ENCODE results near the gene NFIB.

Gene NFIB

DNA sequence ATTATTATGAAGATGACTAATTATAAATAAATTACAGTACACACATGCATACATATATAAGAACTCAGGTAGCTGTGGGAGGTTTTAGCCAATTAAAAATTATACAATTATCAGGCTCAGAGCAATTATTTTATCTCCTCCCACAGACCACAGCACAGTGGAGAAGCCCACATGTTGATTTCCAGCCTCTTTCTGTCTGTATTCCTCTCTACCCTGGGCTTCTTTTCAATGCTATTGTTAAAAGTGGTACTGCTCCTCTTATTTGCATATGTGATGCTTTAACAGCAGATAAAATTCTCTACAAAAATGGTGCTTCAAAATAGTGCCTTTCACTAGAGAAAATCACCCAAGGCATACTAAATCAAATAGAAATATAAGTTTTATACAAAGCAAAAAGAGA, 218.7 kb downstream of the NFIB start:
- DNase-seq = no peak

DNA sequence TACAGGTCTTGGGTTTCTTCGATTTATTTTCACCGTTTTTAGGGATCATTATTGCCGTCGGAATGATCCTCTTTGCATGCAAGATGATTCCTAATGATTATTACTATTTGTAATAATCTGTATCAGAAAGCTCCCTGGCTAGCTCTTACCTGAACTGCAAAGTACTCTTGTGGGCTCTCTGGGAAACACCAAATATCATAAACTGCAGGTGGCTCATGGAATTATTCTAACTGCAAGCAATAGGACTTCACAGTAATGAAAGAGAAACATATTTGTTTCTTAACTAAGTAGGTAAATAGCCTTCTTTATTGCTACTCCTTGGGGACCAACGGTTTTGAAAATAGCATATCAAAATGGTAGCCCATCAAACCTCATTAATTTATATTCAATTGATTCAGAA, 219.4 kb downstream of the NFIB start:
- DNase-seq = no peak

DNA sequence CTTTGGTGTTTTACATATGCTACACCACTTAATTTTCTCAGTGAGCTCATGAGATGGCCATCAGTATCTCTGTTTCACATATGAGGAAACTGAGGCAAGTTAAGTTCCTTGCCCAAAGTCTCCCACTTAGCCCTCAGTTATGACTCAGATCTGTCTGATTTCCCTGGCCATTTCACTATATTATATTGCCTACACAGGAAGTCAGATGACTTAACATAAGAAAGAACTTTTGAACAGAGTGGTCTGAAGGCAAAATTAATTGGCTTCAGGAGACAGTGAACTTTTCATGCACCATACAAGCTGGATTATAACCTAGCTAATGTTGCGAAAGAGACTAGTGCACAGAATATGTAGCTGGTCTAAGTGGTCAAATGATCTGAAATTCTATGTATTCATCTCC, 221.6 kb downstream of the NFIB start:
- DNase-seq = no peak

DNA sequence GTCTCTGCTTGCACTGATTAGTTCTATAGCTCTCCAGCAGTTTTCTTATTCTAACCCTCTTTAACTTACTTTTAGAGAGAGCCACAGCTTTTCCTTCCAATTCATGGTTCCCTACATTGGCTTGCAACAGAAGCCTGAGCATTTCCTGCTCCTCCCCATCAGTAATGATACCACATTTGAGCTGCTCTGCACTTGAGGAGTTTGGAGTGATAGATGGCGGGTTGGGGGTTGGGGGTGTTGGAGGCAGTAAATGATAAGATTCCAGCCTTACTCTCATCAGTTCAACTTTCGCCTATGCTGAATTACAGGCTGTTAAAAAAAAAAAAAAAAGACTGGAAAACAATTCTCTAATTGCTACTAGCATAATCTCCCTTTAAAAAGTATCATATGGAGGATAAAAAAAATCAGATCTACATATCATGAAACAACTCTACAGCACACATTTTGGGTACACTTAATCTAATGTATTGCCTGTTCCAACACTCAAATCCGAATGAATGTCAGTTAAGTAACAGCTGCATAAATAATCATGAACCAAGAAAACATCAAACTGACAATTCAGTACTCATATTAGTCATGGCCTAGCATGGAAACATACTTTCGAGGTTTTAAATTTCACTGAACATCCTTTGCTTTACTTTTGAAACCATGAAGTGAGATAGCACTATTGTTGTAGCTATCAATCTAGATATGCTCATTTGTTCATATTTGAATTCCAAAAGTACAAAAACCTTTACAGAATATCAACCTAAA, 224.7 kb downstream of the NFIB start:
- DNase-seq = no peak

DNA sequence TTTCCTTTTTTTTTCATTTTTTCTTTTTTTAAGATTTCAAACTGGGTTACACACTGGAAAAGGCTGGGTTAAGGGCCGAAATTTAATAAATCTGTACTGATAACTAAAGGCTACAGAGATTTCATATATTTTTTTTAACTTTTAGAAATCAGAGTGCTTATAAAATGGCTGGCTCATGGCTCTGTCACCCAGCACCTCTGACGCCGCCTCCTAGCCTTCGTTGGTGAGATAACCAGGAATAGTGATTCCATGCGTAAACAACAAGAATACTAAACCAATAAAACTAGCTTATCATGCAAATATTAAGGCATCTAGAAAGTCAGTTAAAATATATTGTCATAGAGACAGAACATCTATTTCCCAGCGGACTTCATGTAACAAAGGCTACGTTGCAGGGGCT, 226.4 kb downstream of the NFIB start:
- no peak for DNase-seq

DNA sequence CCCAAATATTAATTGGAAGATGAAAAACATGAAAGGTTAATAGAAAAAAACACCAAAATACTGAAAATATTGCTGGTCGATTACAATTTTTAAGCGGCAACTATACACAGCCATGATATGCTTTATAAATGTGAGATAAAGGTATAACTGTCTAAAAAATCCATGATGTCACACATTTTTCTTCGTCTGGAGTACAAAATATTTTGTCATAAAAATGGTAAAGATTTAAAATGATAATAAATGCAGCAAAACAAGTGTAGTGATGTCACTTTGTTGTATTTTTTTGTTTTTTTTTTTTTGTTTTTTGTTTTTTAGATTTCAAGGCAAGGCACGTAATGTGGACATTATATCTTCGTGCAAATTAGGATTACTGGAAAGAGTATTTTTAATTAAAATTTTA, 227.4 kb downstream of the NFIB start:
- DNase-seq = no peak

DNA sequence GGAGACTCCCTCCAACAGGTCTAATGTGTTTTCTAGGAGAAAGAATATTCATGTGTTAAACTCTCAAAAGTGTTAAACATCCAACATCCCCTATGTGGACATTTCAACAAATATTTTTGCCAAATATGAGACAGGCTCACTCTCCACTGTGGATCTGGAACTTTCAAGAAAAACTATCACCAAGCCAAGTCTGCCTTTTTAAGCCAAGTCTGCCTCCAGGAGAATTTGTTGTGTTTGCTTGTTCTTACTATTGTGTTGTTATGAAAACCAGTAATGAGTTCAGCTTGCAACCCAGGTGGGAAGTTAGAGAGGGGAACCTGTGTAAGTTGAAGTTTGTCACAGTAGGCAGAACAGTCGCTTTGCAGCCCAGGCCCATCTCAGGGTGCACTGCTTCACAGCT, 228.1 kb downstream of the NFIB start:
- no peak for DNase-seq

DNA sequence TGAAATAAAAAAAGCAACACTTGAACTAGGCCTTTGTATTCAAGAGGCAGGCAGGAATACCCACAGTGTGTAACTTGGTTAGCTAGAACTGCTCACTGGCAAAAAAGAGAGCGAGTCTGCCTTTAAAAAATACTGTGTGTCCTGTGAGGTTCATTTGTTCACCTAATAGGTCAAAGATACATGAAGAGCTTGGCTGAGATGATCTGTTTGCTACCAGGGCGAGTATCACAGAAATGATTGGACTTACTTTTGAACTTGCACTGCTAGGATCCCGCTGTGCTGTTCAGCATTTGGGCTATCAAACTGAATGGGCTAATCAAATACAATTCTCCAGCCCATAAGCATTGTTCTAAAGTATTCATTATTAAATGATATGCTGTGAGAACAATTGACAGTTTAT, 229.1 kb downstream of the NFIB start:
- no peak for DNase-seq

DNA sequence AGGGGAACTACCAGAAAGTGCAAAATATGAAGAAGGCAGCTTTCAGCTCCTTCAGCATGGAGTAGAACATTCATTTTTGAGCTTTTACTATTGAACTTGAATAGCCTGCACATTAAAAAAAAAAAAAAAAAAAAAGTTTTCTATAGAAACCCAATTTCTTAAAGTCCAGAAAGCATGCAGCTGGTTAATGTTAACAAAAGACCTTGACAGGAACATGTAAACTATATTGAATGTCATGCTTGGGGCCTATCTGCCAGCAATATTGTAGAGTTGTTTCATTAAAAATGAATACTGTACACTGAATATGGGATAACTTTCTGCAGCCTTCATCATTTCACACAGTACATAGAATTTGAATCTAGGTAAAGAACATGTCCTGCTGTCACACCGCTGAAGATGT, 230.6 kb downstream of the NFIB start:
- DNase-seq = no peak

DNA sequence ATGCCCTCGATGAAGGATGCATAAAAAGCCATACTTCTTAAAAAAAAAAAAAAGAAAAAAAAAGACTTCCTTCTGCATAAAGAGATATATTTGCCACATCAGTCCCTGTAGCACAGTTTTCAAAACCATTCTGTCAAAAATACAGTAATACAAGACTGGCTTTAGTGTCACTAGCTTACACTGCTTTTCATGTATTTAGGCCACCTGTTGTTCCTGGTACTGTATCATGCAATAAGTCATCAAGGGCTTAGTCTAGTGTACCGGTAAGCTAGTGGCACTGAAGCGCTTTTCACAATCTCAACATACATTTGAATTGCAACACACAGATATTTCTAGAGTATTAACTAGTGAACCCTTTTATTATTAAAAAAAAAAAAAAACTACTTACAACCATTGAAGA, 231.2 kb downstream of the NFIB start:
- no peak for DNase-seq

DNA sequence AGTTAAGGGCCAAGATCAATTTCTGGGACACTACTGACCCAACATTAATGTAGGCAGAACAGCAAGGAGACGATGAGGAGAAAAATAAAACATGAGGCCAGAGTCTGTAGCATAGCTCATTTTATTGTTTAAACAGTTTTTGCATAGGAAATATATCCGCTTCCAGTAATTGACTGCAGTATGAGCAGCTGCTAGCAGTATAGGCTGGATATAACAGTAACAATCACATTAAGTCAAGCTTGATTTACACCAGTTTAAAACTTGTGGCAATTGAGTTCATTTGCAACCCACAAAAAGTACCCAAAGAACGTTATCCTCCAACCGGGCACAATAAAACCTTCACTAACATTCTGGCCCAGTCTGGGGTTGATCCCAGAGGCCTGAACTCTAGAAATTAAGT, 232.2 kb downstream of the NFIB start:
- DNase-seq = no peak

DNA sequence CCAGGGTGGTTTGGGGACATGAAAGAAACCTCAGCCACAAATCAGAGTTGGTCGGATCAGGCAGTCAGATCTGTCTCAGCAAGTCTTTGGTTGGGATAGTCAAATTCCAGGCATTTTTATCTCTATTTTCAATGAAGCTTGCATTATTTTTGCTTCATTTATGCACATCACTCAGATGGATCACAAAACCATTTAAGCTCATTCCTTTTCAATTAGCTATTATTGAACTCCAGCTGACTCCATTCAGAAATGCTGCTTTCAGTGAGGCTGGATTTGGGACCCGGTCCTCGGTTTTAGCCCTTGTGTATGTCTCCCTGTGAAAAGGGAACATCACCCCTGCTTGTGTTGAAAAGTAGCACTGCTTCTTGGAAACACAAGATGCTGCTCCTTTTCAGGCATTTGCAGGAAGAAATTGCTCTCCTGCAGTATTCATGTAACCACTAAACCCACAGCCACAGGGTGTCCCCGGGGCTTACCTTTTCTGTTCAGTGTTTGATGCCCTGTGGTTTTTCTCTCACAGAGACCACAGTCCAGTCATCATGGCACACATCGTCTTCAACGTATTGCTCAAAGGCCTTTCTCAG, 232.9 kb downstream of the NFIB start:
- peak; percentile 5 for DNase-seq

DNA sequence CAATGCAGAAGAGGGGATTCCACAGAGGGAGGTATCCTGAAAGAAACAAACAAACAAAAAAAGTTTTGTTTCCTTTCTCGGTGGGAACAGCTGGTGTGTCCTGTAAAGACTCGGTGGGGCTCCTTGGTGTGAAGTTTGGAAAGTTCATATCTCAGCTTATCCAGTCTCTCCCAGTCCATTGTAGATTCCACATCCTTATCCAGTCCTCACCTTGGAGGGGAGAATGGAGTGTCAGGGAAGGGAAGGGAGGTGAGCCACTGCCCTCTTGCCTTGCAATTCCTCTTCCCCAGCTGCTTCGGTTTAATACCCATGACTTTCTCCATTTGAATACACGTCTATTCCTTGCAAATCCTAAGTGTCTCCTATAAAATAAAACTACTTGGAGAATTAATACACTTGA, 234.5 kb downstream of the NFIB start:
- DNase-seq = no peak

DNA sequence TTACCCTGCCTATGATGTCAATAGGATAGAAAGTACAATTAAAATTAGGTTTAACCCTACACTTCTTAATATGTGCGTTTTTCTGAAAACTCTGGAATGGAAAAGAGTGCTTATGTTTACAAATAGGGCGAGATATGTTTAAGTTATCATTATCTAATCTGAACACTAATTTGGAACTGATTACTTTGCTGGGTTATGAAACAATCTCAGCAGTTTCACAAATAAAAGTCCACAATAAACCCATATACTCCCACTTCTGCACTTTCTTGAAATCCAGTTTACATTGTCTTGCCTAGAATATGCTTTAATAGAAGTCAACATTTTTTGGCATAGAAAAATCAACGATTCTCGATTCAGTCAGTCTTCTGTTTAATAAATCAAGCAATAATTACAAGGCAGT, 236.3 kb downstream of the NFIB start:
- no peak for DNase-seq

DNA sequence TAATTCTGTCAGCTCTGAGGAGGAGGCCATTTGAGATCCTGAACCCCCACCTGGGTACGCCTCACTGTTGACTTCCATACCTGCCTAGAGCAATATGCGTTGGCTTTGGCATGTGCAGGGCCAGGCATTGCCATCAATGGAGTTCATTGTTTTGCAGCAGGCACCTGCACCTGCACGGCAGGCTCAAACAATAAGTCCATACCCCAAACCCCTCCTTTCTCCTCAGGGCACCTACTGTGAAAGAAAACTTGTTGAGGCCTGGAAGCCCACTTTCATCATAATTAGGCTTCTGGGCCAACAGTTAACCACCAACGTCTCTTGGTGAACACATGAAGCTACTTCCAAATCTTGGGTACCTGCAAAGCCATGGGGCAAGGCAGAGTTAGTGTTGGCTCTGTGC, 238.7 kb downstream of the NFIB start:
- no peak for DNase-seq

DNA sequence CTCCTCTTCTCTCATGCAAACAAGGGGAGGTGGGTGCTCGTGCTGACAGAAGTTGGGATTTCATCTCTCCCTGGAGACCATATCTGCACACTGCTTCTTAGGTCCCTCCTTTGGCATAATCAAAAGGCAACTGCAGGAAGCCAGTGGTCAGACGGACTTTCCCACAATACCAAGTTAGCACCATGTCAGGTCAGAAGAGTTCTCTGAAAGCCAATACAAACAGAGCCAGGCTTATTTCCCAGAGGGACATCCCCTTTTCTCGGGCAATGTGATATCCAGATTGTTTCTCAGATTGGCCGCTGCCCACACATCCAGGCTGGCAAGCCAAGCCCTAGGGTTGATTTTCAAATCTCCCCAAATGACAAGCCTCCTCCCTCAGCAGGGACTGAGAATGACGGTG, 241.1 kb downstream of the NFIB start:
- DNase-seq = no peak

DNA sequence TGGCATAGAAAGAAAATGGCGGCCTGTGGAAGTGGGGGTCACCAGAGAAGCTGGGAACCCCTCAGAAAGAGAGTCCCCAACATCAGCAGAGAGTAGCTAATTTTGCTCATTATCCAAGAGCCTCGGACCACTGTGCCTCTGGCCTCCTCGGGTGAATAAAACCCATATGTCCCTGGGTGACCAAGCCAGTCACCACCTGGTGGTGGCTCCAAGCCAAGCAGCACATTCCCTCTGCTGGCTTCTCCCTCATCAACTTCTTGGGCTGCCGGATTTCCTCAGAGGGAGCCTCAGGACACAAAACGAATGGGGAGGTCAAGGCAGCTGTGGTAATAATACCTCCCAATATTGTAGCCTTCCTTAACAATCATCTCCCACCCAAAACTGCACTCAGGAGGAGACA, 242.5 kb downstream of the NFIB start:
- no peak for DNase-seq

DNA sequence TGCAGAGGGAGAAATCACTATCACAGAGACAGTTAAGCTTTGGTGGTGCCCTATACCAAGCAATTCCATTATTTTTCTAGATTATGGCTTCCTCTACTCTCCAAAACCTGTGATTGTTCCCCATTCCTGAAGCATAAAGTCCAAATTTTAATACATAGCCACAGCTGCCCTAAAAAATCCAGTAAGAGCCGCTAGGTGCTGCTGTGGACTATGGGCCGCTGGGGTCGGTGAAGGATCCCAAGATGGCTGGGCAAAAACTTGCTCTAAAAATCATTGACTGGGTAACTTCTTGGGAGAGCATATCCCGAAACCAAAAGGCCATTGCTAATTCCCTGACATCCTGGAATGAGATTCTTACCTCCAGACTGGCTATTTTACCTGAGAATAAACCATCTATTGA, 245.3 kb downstream of the NFIB start:
- DNase-seq = no peak

DNA sequence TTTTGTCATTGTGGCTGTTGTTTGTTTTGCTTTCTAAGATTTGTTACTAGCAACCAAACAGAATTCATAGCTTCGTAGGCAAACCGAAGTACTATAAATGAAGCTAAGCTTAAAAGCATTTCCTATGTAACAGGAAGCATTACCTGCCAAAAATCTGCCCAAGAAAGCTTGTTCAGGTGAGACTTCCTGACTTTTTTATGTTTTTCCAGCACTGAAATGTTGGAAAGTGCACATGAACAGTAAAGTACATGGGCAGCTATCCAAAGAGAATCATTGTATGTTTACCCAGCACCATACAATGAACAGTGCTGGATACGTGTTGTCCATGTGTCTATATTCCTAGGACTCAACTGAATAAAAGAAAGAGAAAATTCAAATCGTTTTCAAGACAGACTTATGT, 247.1 kb downstream of the NFIB start:
- DNase-seq = no peak

DNA sequence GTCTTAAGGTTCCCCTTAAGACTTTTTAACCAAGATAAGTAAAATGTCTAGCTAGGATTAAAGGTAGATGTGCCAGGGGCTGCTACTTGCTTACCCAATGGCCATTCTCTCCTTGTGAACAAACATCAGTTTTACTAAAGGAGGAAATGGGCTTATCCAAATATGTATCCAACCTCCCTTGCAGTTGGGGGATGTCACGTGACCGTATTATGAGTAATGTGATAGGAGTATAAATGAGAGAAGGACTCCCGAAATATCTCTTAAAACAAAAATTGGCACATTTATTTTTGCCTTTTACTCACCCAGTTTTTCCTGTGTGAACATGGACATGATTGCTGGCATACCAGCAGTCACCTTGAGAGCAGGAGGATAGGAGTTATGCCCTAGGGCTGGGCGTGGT, 247.9 kb downstream of the NFIB start:
- DNase-seq = no peak

DNA sequence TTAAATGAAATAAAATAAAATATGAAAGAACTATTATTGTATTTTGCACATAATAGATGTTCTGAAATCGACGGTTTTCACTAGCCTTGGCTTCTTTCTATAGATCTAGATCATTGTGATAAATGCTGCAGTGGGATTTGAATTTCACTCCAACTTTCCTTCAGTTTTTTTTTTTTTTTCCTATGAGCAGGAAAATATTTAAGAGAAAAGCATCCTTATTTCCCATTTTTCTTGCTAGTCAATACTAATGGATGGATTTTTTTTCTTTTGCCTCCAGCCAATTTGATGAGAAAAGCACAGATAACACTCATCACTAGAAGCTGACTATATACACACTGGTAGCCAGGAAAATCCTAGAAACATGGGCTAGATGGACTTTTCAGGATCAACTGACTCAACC, 249.0 kb downstream of the NFIB start:
- no peak for DNase-seq

DNA sequence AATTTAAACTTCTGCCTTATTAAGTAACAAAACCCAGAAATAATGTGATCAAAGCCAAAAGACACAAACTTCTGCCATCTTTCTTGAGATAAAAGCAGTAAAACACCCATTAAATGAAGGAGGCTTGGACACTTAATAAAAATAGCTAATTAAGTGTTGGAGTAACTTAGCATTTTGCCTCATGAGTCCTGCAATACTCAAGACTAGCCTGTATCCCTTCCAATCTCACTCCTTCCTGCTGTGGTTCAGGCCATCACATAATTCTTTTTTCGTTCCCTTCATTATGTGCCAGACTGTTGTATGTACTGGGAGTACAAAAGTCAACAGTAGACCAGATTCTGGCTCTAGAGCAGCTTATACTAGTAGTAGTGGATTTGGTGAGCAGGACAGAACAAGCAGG, 250.2 kb downstream of the NFIB start:
- no peak for DNase-seq

DNA sequence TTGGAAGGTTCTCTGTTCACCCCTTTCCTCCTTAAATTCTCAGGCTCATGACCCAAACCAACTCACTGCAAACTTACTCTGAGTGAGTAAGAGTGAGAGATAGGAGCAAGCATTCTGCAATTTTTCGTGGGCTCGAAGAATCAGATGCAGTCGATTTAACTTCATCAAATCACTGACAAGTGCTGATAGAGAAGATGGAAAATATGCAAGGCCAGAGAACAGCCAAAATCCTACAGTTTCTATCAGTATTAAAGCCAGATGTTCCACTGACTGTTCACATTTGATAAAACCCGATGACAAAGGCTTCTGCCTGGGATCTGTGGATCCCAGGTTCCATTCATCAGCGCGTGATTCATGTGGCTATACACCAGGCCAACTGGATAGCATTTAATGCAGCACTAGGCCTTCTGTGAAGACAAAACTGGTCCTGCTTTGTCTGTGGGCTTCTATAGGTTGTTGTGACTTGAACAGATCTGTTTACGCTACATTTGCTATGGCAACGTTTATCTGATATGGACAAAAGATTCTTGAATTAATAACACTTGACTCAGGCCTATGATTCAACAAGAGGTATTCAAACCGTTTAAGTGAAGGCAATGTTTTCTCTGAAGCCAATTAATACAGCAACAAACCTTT, 251.2 kb downstream of the NFIB start:
- no peak for DNase-seq

DNA sequence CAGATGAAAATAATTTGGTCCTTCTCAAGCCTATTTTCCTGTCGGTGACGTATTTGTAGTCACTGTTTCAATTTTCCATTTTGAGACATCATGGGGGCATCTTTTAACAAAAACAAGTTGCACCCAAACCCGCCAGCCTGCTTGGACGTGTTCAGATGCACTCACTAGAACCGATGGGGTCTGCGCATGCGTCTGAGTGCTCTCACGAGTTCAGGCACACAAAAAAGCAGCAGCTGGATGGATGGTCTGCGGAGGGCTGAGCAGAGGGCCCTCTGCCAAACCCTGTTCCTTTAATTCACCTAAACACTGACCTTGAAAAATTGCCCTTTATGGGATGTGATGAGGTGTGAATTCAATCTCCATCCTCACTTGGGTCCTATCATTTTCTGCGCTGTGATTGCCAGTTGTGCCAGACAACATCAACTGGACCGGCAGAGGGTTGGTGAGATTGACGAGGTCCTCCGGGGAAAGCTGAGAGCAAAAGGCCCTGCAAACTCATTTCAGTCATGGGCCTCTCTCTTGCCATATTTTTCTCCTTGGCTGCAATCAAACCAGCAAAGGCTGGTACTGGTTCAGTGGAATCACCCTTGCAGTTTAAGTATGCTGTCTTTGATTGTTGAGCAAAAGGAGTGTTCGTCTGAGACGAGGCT, 251.9 kb downstream of the NFIB start:
- no peak for DNase-seq

Measured in activated CD4-positive, alpha-beta T cell treated with anti-CD3 and anti-CD28 coated beads, Interleukin-10, Interleukin-2, amounts not matched to agents 100 ng/mL and 50 ng/mL, durations not matched to agents 16 hours and 8 hours (primary cell).